Activated CD4-positive, alpha-beta T cell treated with anti-CD3 and anti-CD28 coated beads, Interleukin-2, amount 10 ng/mL, durations not matched to agents 24 days and 14 days (primary cell): ENCODE data around the gene CCR8. TPM values are rescaled to one million over a fixed set of nuclear protein-coding genes. Genes with fewer than 3 reads are reported as not detected.

ENCODE experiments used
- DNase-seq: peaks from one replicate; pipeline ENCODE4 v3.0.0; 2022
- H3K27ac Mint-ChIP-seq: one replicate; pipeline ENCODE4 v1.8.0; 2022; ENCODE audit warnings: mild to moderate bottlenecking, mixed read lengths
- H3K27me3 Mint-ChIP-seq: one replicate; pipeline ENCODE4 v1.8.0; 2022; ENCODE audit warnings: mixed read lengths
- H3K36me3 Mint-ChIP-seq: one replicate; pipeline ENCODE4 v1.8.0; 2022; ENCODE audit warnings: low read depth, mild to moderate bottlenecking, mixed read lengths
- H3K4me1 Mint-ChIP-seq: one replicate; pipeline ENCODE4 v1.8.0; 2021; ENCODE audit warnings: mixed read lengths
- H3K4me3 Mint-ChIP-seq: one replicate; pipeline ENCODE4 v1.8.0; 2022; ENCODE audit warnings: mild to moderate bottlenecking, moderate library complexity, mixed read lengths
- H3K9me3 Mint-ChIP-seq: one replicate; pipeline ENCODE4 v1.8.0; 2021; ENCODE audit warnings: mixed read lengths
- intact Hi-C: fragments of 100-400 bp; cut with micrococcal nuclease; formaldehyde crosslinking; loops from one replicate; pipeline ENCODE4 v1.15.1; 2023
- total RNA-seq: library from RNA; stranded (reverse); gene quantifications from 2 replicates; pipeline ENCODE4 v1.2.3, GENCODE V29; 2022

Gene CCR8
- total RNA-seq, 1 donor from 2014 or later: 5.7 TPM

DNA sequence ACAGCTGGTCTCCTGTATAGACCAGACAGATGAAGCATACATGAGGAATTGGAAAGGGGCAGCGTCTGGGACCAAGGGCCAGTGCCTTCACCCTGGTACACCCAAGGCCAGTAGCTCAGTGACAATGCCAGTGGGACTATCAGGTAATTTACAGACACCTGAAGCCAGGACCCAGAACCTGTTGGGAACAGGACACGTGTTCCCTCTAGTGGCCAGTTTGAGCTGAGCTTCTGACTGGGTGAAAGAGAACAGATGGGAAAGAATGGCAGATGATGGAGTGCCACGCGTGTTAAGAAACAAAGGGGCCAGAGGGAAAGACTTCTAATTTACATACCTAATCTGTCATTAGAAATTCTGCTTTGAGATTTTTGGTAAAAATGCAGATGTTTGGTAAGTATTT, 48.6 kb downstream of the CCR8 start:
- Mint-ChIP-seq H3K27ac (no peak overlapping the region), H3K9me3 (no peaks in the 10 kb centered on the region), H3K4me1 (peaks cover 18% of the 10 kb centered on the region), H3K4me3 (no peak overlapping the region), H3K36me3 (peaks cover 2% of the 10 kb centered on the region), H3K27me3 (no peaks in the 10 kb centered on the region)
- intact Hi-C loops: loop anchor here (1.0 kb wide), 2 partner anchors 50 to 86 kb away; no protein-coding TSS in a partner anchor
- peak; percentile 91 for DNase-seq

DNA sequence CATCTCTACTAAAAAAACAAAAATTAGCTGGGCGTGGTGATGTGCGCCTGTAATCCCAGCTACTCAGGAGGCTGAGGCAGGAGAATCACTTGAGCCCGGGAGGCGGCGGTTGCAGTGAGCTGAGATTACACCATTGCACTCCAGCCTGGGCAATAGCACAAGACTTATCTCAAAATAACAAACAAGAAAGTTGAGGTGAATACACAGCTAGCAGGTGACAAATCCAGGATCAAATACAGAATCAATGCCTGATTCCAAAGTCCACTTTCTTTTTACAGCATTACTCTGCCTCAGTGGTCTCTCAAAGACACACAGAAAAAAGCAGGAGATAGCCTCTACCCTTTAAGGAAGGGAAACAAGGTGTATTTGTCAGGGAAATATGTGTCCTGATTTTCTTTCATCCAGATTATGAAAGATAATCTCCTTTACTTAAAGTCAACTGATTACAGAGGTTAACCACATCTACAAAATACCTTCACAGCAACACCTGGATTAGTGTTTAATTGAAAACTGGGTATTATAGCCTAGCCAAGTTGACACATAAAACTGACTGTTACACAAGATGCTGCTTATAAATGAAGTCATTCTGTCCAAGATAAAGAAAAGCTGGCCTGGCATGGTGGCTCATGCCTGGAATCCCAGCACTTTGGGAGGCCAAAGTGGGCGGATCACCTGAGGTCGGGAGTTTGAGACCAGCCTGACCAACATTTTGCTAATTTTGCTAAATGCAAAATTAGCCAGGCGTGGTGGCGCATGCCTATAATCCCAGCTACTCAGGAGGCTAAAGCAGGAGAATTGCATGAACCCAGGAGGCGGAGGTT, 49.7 kb downstream of the CCR8 start:
- no peaks in the 10 kb centered on the region for H3K27me3 Mint-ChIP-seq
- intact Hi-C loops: loop anchor here (1.0 kb wide), 2 partner anchors 51 to 87 kb away; no protein-coding TSS in a partner anchor
- H3K36me3 Mint-ChIP-seq: peaks cover 5% of the 10 kb centered on the region
- H3K4me1 Mint-ChIP-seq: peaks cover 21% of the 10 kb centered on the region
- DNase-seq: peak; percentile 45
- H3K4me3 Mint-ChIP-seq: no peak overlapping the region
- H3K27ac Mint-ChIP-seq: no peak overlapping the region
- no peaks in the 10 kb centered on the region for H3K9me3 Mint-ChIP-seq

DNA sequence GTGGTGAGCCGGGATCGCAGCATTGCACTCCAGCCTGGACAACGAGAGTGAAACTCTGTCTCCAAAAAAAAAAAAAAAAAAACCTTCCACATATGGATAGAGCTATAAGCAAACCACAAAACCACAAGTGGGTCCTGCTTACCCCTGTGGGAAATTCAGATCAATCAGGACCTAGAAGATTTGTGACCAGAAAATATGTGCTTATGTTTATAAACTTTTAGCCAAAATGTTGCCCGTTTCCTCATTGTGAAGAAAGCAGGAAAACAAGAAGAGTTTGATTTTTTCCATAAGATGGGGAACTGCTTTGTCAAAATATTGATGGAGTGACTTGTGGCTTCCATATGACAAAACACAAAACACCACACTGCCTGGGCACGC, 50.3 kb downstream of the CCR8 start:
- intact Hi-C loops: loop anchor here (5.0 kb wide), 4 partner anchors 172 to 327 kb away; partner anchors contain the start of genes GORASP1, SCN11A, TTC21A and WDR48
- Mint-ChIP-seq H3K27ac (no peak overlapping the region), H3K36me3 (peaks cover 5% of the 10 kb centered on the region), H3K4me1 (peaks cover 22% of the 10 kb centered on the region), H3K4me3 (no peak overlapping the region), H3K27me3 (no peaks in the 10 kb centered on the region), H3K9me3 (no peaks in the 10 kb centered on the region)
- no peak for DNase-seq

DNA sequence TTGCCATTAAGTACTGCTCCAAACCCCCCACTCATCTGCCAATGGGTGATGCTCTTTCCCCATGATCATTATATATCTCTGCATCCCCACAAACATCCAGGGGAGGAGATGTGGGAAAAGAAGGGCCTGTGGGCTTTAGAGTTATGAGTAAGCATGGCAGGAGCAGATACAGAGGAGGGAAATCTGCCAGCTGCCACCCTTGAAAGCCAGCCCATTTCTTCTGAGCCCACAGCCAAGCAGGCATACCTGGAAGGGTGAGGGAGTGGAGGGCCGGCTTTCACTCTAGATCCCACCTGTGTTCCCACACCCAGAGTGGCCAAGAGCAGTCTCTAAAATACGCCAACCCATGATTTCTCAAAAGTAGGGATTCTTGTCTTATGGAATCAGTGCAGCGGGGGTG, 51.9 kb downstream of the CCR8 start:
- Mint-ChIP-seq H3K9me3 (no peaks in the 10 kb centered on the region), H3K27ac (peak overlapping the region; percentile 15), H3K4me3 (peak overlapping the region; percentile 27), H3K27me3 (no peaks in the 10 kb centered on the region), H3K36me3 (peaks cover 7% of the 10 kb centered on the region), H3K4me1 (peaks cover 30% of the 10 kb centered on the region)
- no peak for DNase-seq
- intact Hi-C loops: loop anchor here (5.0 kb wide), 4 partner anchors 174 to 329 kb away; partner anchors contain the start of genes GORASP1, SCN11A, TTC21A and WDR48

Other genes starting within 250 kb of the CCR8 start
- gene GORASP1, start 222.1 kb upstream of the CCR8 start, total RNA-seq: 31.5 and 32.1 TPM in 2 replicates
- gene TTC21A, start 222.0 kb upstream of the CCR8 start, total RNA-seq: 0.54 and 0.89 TPM in 2 replicates
- gene CSRNP1, start 176.1 kb upstream of the CCR8 start, total RNA-seq: 40.5 and 43.1 TPM in 2 replicates
- 2.7 and 2.9 TPM in 2 replicates for gene XIRP1, start 137.1 kb upstream of the CCR8 start, total RNA-seq
- gene CX3CR1, start 49.7 kb upstream of the CCR8 start, total RNA-seq: 0.19 and 0.21 TPM in 2 replicates
- gene SLC25A38, start 53.7 kb downstream of the CCR8 start, total RNA-seq: 37.8 and 38.2 TPM in 2 replicates
- gene RPSA, start 77.0 kb downstream of the CCR8 start, total RNA-seq: 1,932 and 1,935 TPM in 2 replicates
- gene MOBP, start 138.0 kb downstream of the CCR8 start, total RNA-seq: not detected in 2 replicates